ENCODE results near the gene TFIP11.

GRCh38 chr22:26463688-26464087, 48.6 kb downstream of the TFIP11 start:
- no peak for TF ChIP-seq CTCF (IDR thresholded peaks at IDR 0.05)
- TF ChIP-seq POLR2A (IDR thresholded peaks at IDR 0.05): no peak
- no peak for TF ChIP-seq EP300 (IDR thresholded peaks at IDR 0.05)
- no peak for TF ChIP-seq POLR2AphosphoS5 (IDR thresholded peaks at IDR 0.05)
